ENCODE measurements around the gene PRKAR1B.

PRKAR1B gene

DNA sequence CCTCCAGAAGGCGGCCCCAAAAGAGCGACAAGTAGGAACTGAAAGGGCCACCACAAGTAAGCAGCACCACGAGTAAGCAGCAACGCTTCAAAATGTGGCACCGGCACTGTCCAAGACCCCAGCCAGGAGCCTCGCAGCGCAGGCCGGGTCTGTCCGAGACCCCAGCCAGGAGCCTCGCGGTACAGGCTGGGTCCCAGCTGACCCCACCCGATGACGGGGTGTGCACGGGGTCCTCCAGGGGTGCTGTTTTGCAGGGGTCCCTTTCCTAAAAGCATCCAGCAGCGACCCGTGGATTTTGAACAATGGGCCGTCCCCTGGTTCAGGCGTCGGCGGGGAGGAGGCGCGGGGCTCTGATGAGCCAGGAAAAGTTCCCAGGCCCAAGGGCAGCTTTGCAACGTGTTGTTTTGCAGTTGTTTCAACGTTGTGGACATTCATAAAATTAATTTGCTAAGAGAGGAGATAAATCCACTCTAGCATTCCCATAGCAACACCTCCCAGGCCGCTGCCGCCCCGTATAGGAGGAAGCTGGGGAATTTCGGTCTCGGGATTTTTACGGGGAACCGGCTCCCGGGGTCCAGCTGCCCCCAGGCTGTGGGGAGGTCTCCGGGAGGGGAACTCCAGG lies 155.9 kb downstream of the PRKAR1B start:
- Histone ChIP-seq H3K27me3 (ENCODE audit: control insufficient read depth, insufficient read depth, low read length) (no peaks in the 10 kb centered on the region), H3K27ac (ENCODE audit: low read depth, low read length) (no peak overlapping the region), H3K4me1 (ENCODE audit: control insufficient read depth, insufficient read depth, low read length) (peaks cover 12% of the 10 kb centered on the region), H3K4me3 (ENCODE audit: low read depth, low read length) (no peak overlapping the region), H3K36me3 (ENCODE audit: control insufficient read depth, insufficient read depth, low read length) (no peaks in the 10 kb centered on the region; the same call in 1 of the 2 replicates), H3K9me3 (ENCODE audit: control insufficient read depth, insufficient read depth, low read depth, low read length) (peaks cover 7% of the 10 kb centered on the region; the same call in 1 of the 2 replicates), H3K9ac (ENCODE audit: low read length) (no peak overlapping the region)

- peaks cover 12% of the 10 kb centered on the region for H3K4me1 ChIP-seq (ENCODE audit: control insufficient read depth, insufficient read depth, low read length)
- H3K9me3 ChIP-seq (ENCODE audit: control insufficient read depth, insufficient read depth, low read depth, low read length) = peaks cover 7% of the 10 kb centered on the region; the same call in 1 of the 2 replicates
- H3K27me3 ChIP-seq (ENCODE audit: control insufficient read depth, insufficient read depth, low read length) = no peaks in the 10 kb centered on the region
- H3K27ac ChIP-seq (ENCODE audit: low read depth, low read length) = no peak overlapping the region
- H3K4me3 ChIP-seq (ENCODE audit: low read depth, low read length) = no peak overlapping the region
- no peaks in the 10 kb centered on the region; the same call in 1 of the 2 replicates for H3K36me3 ChIP-seq (ENCODE audit: control insufficient read depth, insufficient read depth, low read length)
- no peak overlapping the region for H3K9ac ChIP-seq (ENCODE audit: low read length)
Measured at GRCh38 chr7:570801-571070, 156.3 kb downstream of the PRKAR1B start.

DNA sequence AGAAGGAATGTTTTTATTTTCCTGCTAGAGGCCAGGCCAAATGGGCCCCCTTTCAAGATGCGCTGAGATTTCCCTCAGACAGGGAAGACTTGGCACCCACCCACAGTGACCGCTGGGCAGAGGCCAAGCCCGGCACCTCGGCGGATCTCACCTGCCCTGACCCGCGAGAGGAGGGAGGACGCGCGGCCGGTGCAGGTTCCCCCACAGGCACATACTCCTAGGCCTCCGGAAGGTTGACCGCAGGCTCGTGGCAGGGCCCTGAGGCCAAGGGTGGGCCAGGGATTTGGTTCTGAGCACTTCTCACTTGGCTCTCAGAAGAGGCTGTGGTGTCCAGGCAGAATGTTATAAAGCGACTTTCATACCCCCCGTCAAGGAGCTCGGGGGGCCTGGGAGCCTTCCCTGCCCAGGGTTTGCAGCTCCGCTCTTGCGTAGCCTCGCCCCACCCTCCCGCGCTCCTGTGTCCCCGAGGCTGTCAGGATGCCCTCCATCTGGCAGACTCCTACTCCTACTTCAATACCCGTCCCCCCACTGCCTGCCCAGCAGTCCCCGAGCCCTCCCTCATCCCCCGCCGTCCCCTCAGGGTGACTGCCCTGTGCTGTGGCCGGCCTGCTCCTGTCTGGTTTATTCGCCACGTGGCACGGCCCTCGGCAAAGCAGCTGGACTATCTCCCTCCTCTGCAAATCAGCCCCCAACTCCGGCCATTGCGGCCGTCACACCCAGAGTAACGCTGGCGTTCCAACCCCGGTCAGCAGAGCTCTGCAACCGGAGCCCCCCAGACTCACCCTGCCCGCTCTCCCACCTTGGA lies 156.9 kb downstream of the PRKAR1B start:
- H3K4me1 ChIP-seq (ENCODE audit: control insufficient read depth, insufficient read depth, low read length) = peaks cover 12% of the 10 kb centered on the region
- no peak overlapping the region for H3K27ac ChIP-seq (ENCODE audit: low read depth, low read length)
- no peaks in the 10 kb centered on the region; the same call in 1 of the 2 replicates for H3K36me3 ChIP-seq (ENCODE audit: control insufficient read depth, insufficient read depth, low read length)
- no peaks in the 10 kb centered on the region for H3K27me3 ChIP-seq (ENCODE audit: control insufficient read depth, insufficient read depth, low read length)
- no peak overlapping the region for H3K9ac ChIP-seq (ENCODE audit: low read length)
- no peak overlapping the region for H3K4me3 ChIP-seq (ENCODE audit: low read depth, low read length)
- H3K9me3 ChIP-seq (ENCODE audit: control insufficient read depth, insufficient read depth, low read depth, low read length) = peaks cover 7% of the 10 kb centered on the region; the same call in 1 of the 2 replicates

GRCh38 chr7:569071-569855 lies 157.8 kb downstream of the PRKAR1B start:
- peaks cover 12% of the 10 kb centered on the region for H3K4me1 ChIP-seq (ENCODE audit: control insufficient read depth, insufficient read depth, low read length)
- no peaks in the 10 kb centered on the region for H3K36me3 ChIP-seq (ENCODE audit: control insufficient read depth, insufficient read depth, low read length)
- no peak overlapping the region for H3K27ac ChIP-seq (ENCODE audit: low read depth, low read length)
- H3K4me3 ChIP-seq (ENCODE audit: low read depth, low read length) = no peak overlapping the region
- H3K9me3 ChIP-seq (ENCODE audit: control insufficient read depth, insufficient read depth, low read depth, low read length) = peaks cover 7% of the 10 kb centered on the region; the same call in 1 of the 2 replicates
- no peak overlapping the region for H3K9ac ChIP-seq (ENCODE audit: low read length)
- no peaks in the 10 kb centered on the region for H3K27me3 ChIP-seq (ENCODE audit: control insufficient read depth, insufficient read depth, low read length)

- H3K36me3 ChIP-seq (ENCODE audit: control insufficient read depth, insufficient read depth, low read length) = no peaks in the 10 kb centered on the region
- no peaks in the 10 kb centered on the region for H3K27me3 ChIP-seq (ENCODE audit: control insufficient read depth, insufficient read depth, low read length)
- H3K4me1 ChIP-seq (ENCODE audit: control insufficient read depth, insufficient read depth, low read length) = peaks cover 12% of the 10 kb centered on the region
- no peak overlapping the region for H3K4me3 ChIP-seq (ENCODE audit: low read depth, low read length)
- peaks cover 7% of the 10 kb centered on the region; the same call in 1 of the 2 replicates for H3K9me3 ChIP-seq (ENCODE audit: control insufficient read depth, insufficient read depth, low read depth, low read length)
- no peak overlapping the region for H3K27ac ChIP-seq (ENCODE audit: low read depth, low read length)
- no peak overlapping the region for H3K9ac ChIP-seq (ENCODE audit: low read length)
Measured at GRCh38 chr7:568031-568951, 158.8 kb downstream of the PRKAR1B start.

- Histone ChIP-seq H3K4me3 (ENCODE audit: low read depth, low read length) (no peak overlapping the region), H3K27ac (ENCODE audit: low read depth, low read length) (no peak overlapping the region), H3K9ac (ENCODE audit: low read length) (no peak overlapping the region), H3K36me3 (ENCODE audit: control insufficient read depth, insufficient read depth, low read length) (no peaks in the 10 kb centered on the region), H3K4me1 (ENCODE audit: control insufficient read depth, insufficient read depth, low read length) (peaks cover 4% of the 10 kb centered on the region), H3K27me3 (ENCODE audit: control insufficient read depth, insufficient read depth, low read length) (no peaks in the 10 kb centered on the region), H3K9me3 (ENCODE audit: control insufficient read depth, insufficient read depth, low read depth, low read length) (peaks cover 7% of the 10 kb centered on the region; the same call in 1 of the 2 replicates)
Measured at GRCh38 chr7:567305-567883, 159.7 kb downstream of the PRKAR1B start.

DNA sequence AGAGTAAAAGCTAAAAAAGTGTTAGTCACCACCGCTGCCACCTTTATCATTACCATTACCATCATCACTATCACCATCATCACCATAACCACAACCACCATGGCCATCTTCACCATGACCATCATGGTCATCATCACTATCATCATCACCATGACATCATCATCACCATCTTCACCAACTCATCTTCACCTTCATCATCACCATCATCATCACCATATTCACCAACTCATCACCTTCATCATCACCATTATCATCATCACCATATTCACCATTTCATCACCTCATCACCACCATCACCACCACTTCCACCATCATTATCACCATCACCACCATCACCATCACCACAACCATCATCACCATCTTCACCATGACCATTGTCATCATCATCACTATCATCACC lies 161.0 kb downstream of the PRKAR1B start:
- H3K4me3 ChIP-seq (ENCODE audit: low read depth, low read length) = no peak overlapping the region
- H3K27ac ChIP-seq (ENCODE audit: low read depth, low read length) = no peak overlapping the region
- H3K9me3 ChIP-seq (ENCODE audit: control insufficient read depth, insufficient read depth, low read depth, low read length) = peaks cover 7% of the 10 kb centered on the region; the same call in 1 of the 2 replicates
- no peaks in the 10 kb centered on the region for H3K4me1 ChIP-seq (ENCODE audit: control insufficient read depth, insufficient read depth, low read length)
- no peaks in the 10 kb centered on the region for H3K27me3 ChIP-seq (ENCODE audit: control insufficient read depth, insufficient read depth, low read length)
- no peak overlapping the region for H3K9ac ChIP-seq (ENCODE audit: low read length)
- no peaks in the 10 kb centered on the region for H3K36me3 ChIP-seq (ENCODE audit: control insufficient read depth, insufficient read depth, low read length)

DNA sequence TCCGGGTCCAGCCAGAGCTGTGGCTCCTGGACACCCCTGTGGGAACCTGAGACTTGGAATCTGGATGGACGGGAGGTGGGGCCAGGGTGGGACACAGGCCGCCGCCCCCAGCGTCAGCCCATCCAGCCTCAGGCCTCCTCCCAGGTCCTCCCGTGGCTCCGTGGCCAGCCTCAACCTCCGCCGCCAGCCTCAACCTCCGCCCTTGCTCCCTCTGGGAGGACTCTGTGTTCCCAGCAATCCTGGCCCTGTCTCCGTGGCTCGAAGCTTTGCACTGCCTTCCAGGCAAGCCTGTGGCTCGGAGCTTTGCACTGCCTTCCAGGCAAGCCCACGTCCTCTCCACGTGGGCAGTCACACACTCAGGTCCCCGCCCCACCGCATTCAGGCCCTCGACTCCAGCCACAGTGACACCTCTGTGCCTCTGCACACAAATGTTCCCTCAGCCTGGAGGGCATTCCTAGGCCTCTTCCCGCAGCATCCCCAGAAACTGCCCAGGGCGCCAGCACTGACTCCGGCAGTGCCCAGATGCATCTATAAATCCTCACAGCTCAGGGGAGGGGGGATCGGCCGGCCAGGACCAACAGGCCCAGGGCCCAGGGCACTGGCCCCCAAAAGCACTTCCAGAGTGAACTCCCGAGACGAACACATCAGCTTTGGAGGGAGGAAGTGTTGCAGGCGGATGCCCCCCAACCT lies 162.8 kb downstream of the PRKAR1B start:
- Histone ChIP-seq H3K9ac (ENCODE audit: low read length) (no peak overlapping the region), H3K4me3 (ENCODE audit: low read depth, low read length) (no peak overlapping the region), H3K9me3 (ENCODE audit: control insufficient read depth, insufficient read depth, low read depth, low read length) (peaks cover 7% of the 10 kb centered on the region; the same call in 1 of the 2 replicates), H3K36me3 (ENCODE audit: control insufficient read depth, insufficient read depth, low read length) (no peaks in the 10 kb centered on the region), H3K27me3 (ENCODE audit: control insufficient read depth, insufficient read depth, low read length) (no peaks in the 10 kb centered on the region), H3K4me1 (ENCODE audit: control insufficient read depth, insufficient read depth, low read length) (no peaks in the 10 kb centered on the region), H3K27ac (ENCODE audit: low read depth, low read length) (no peak overlapping the region)

DNA sequence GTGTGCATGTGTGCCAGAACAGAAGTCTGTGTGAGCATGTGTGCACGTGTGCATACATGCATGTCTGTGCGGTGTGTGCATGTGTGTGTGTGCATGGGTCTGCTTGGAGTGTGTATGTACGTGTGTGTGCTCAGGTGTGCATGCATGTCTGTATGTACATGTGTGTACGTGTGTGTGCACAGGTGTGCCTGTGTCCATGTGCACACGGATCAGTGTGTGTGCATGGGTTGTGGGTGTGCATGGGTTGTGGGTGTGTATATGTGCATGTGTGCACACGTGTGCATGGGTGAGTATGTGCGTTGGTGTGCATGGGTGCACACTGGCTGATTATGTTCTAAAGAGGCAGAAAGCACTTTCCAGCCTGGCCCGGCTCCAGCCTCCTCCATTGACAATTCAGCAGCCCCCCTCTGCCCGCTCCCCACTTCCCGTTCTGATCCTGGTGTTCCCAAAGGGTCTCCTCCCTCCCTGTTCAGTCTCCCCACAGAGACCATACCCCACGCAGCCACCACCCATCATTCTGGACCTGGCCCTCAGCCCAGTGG lies 163.4 kb downstream of the PRKAR1B start:
- no peaks in the 10 kb centered on the region for H3K4me1 ChIP-seq (ENCODE audit: control insufficient read depth, insufficient read depth, low read length)
- H3K9ac ChIP-seq (ENCODE audit: low read length) = no peak overlapping the region
- peaks cover 7% of the 10 kb centered on the region; the same call in 1 of the 2 replicates for H3K9me3 ChIP-seq (ENCODE audit: control insufficient read depth, insufficient read depth, low read depth, low read length)
- H3K27ac ChIP-seq (ENCODE audit: low read depth, low read length) = no peak overlapping the region
- no peak overlapping the region for H3K4me3 ChIP-seq (ENCODE audit: low read depth, low read length)
- no peaks in the 10 kb centered on the region for H3K27me3 ChIP-seq (ENCODE audit: control insufficient read depth, insufficient read depth, low read length)
- no peaks in the 10 kb centered on the region for H3K36me3 ChIP-seq (ENCODE audit: control insufficient read depth, insufficient read depth, low read length)

All from HUES6 (cell line).